Measurements from ENCODE around the gene SHCBP1L.
A peak's percentile ranks its signal among the peaks of the same experiment; 100 is the strongest.

DNA sequence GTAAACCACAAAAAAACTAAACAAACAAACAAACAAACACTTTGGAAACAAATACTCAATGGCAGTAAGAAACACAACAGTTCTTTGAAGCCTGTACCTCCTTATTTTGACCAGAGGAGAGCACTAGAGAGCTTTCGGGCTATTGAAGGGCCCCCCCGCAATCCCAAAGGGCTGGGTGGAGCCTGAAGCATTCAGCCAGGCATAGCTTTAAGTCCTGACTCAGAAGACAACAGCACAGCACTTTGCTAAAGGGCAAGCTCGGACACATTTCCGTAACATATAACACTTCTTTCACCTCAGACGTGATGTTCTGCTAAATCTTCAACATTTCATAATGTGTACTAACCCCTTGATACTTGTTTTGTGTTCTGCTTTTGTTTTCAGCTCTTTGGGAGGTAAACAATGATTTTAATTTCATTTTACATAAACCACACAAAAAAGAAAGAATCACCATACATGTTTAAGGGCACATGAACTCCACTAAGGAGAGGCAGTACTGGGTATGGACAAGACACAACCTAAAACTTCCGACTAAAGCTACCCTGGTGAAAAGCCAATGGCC lies 9.7 kb upstream of the SHCBP1L start:
- TF ChIP-seq, protein P1, sequence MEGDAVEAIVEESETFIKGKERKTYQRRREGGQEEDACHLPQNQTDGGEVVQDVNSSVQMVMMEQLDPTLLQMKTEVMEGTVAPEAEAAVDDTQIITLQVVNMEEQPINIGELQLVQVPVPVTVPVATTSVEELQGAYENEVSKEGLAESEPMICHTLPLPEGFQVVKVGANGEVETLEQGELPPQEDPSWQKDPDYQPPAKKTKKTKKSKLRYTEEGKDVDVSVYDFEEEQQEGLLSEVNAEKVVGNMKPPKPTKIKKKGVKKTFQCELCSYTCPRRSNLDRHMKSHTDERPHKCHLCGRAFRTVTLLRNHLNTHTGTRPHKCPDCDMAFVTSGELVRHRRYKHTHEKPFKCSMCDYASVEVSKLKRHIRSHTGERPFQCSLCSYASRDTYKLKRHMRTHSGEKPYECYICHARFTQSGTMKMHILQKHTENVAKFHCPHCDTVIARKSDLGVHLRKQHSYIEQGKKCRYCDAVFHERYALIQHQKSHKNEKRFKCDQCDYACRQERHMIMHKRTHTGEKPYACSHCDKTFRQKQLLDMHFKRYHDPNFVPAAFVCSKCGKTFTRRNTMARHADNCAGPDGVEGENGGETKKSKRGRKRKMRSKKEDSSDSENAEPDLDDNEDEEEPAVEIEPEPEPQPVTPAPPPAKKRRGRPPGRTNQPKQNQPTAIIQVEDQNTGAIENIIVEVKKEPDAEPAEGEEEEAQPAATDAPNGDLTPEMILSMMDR (IDR thresholded peaks at IDR 0.05; ENCODE audit: low read depth, low read length), result peak; percentile 75
- TF ChIP-seq POLR2A (IDR thresholded peaks at IDR 0.05; ENCODE audit: extremely low read depth, insufficient read length), result no peak

All from NB4 (cell line).